Esophagus squamous epithelium (tissue), 5 donors: ENCODE results near the gene ATP2B3. TPM values are rescaled to one million over a fixed set of nuclear protein-coding genes. Genes with fewer than 3 reads are reported as not detected.
A peak's percentile ranks its signal among the peaks of the same experiment; 100 is the strongest.

Experiments
- DNase-seq: peaks from one replicate; lab custom pipeline; 2025; lab: John Stamatoyannopoulos, UW
- H3K27ac ChIP-seq, 4 donors: fragments of 200-600 bp; sonication (generic); one replicate each; pipeline ENCODE4 v1.5.1; 2016 to 2019; ENCODE audit warnings: mild to moderate bottlenecking in 1 of 4
- H3K27me3 ChIP-seq, 4 donors: fragments of 200-600 bp; sonication (generic); 1 replicate in 3 of 4; 2 replicates in 1 of 4; pipeline versions ENCODE4 v1.5.1 to v1.6.0; 2017 to 2021; ENCODE audit warnings: antibody characterized with exemption in 1 of 4
- H3K36me3 ChIP-seq, 3 donors: fragments of 200-600 bp; sonication (generic); one replicate each; pipeline ENCODE4 v1.5.1; 2016 to 2019
- H3K4me1 ChIP-seq, 3 donors: fragments of 200-600 bp; sonication (generic); one replicate each; pipeline ENCODE4 v1.5.1; 2017 to 2019
- H3K4me3 ChIP-seq, 4 donors: fragments of 200-600 bp; sonication (generic); 1 replicate in 3 of 4; 2 replicates in 1 of 4; pipeline ENCODE4 v1.5.1; 2016 to 2019; ENCODE audit warnings: mild to moderate bottlenecking in 2 of 4, moderate library complexity in 1 of 4
- H3K9me3 ChIP-seq, 3 donors: fragments of 200-600 bp; sonication (generic); one replicate each; pipeline ENCODE4 v1.5.1; 2016 to 2019
- CTCF ChIP-seq, 6 experiments: fragments of 450-650 bp in 4 of 6; fragments of 200-600 bp in 2 of 6; sonication (generic) in 2 of 6; IDR thresholded peaks; one replicate each; pipeline ENCODE4 v1.5.1; 2016 to 2019; ENCODE audit warnings: antibody characterized with exemption in 6 of 6, mild to moderate bottlenecking in 4 of 6, moderate library complexity in 4 of 6
- POLR2A ChIP-seq, 4 donors: fragments of 450-650 bp; IDR thresholded peaks; one replicate each; pipeline ENCODE4 v1.6.1; 2017; ENCODE audit warnings: antibody characterized with exemption in 4 of 4, mild to moderate bottlenecking in 4 of 4, moderate library complexity in 3 of 4
- WGBS, 2 donors: methylation state at CpG; one replicate each; pipeline ENCODE4 v1.1.5; 2018; 5-methylcytosine and 5-hydroxymethylcytosine counted together
- intact Hi-C: fragments of 100-400 bp; cut with DNase I; formaldehyde crosslinking; loops from one replicate; pipeline ENCODE4 v1.15.0; 2022
- total RNA-seq, 4 donors: library from RNA; depleted of rRNA; stranded (reverse); fragments of >200 nt; gene quantifications; one replicate each; pipeline ENCODE4 v1.1.0, GENCODE V29; 2016
- donor health status: DM: yes; HTN: yes; CAD: no.

Gene ATP2B3
- total RNA-seq, 4 donors from 2014 or later: not detected

GRCh38 chrX:153481043-153481442, 36.4 kb upstream of the ATP2B3 start:
- H3K27me3 ChIP-seq: no peaks in the 10 kb centered on the region
- intact Hi-C loops: no loop called here
- no peaks in the 10 kb centered on the region for H3K9me3 ChIP-seq
- no peak for DNase-seq
- H3K4me3 ChIP-seq: no peak overlapping the region
- TF ChIP-seq POLR2A (IDR thresholded peaks at IDR 0.05) (no peak), CTCF (IDR thresholded peaks at IDR 0.05) (no peak)
- H3K36me3 ChIP-seq: no peaks in the 10 kb centered on the region
- H3K4me1 ChIP-seq: peaks cover 0 to 36% (median 13%) of the 10 kb centered on the region in 3 donors
- no CpG with 5 or more reads among the region's 13 CpGs for WGBS, 2 donors
- H3K27ac ChIP-seq: no peak overlapping the region

GRCh38 chrX:153482376-153483015, 34.9 kb upstream of the ATP2B3 start:
- Histone ChIP-seq H3K36me3 (no peaks in the 10 kb centered on the region), H3K27ac (no peak overlapping the region), H3K9me3 (no peaks in the 10 kb centered on the region), H3K27me3 (no peaks in the 10 kb centered on the region), H3K4me3 (no peak overlapping the region), H3K4me1 (peaks cover 0 to 35% (median 11%) of the 10 kb centered on the region in 3 donors)
- TF ChIP-seq POLR2A (IDR thresholded peaks at IDR 0.05) (no peak), CTCF (IDR thresholded peaks at IDR 0.05) (no peak)
- DNase-seq: no peak
- WGBS, 2 donors: no CpG with 5 or more reads among the region's 23 CpGs
- intact Hi-C loops: no loop called here

- no peaks in the 10 kb centered on the region for H3K36me3 ChIP-seq
- TF ChIP-seq CTCF (IDR thresholded peaks at IDR 0.05) (no peak), POLR2A (IDR thresholded peaks at IDR 0.05) (no peak)
- H3K4me1 ChIP-seq: peaks cover 10 to 49% (median 21%) of the 10 kb centered on the region in 3 donors
- intact Hi-C loops: no loop called here
- H3K27ac ChIP-seq: no peak overlapping the region
- no peaks in the 10 kb centered on the region for H3K27me3 ChIP-seq
- H3K9me3 ChIP-seq: no peaks in the 10 kb centered on the region
- WGBS, 2 donors: 40 to 84% methylated on average over 1 to 3 of the region's 30 CpGs
- H3K4me3 ChIP-seq: no peak overlapping the region
- no peak for DNase-seq
Measured at GRCh38 chrX:153485396-153486080, 31.9 kb upstream of the ATP2B3 start.

- DNase-seq: no peak
- 60 to 81% methylated on average over 3 to 4 of the region's 10 CpGs for WGBS, 2 donors
- Histone ChIP-seq H3K4me1 (peaks cover 10 to 43% (median 16%) of the 10 kb centered on the region in 3 donors), H3K36me3 (no peaks in the 10 kb centered on the region), H3K9me3 (no peaks in the 10 kb centered on the region), H3K27ac (no peak overlapping the region), H3K4me3 (no peak overlapping the region), H3K27me3 (no peaks in the 10 kb centered on the region)
- intact Hi-C loops: no loop called here
- no peak for TF ChIP-seq CTCF (IDR thresholded peaks at IDR 0.05)
- TF ChIP-seq POLR2A (IDR thresholded peaks at IDR 0.05): no peak
Measured at GRCh38 chrX:153486171-153486570, 31.3 kb upstream of the ATP2B3 start.

GRCh38 chrX:153487590-153488071, 29.8 kb upstream of the ATP2B3 start:
- Histone ChIP-seq H3K9me3 (no peaks in the 10 kb centered on the region), H3K27me3 (no peaks in the 10 kb centered on the region), H3K36me3 (no peaks in the 10 kb centered on the region), H3K4me1 (peaks cover 10 to 40% (median 19%) of the 10 kb centered on the region in 3 donors), H3K4me3 (no peak overlapping the region), H3K27ac (peak overlapping the region in 2 of 4 donors; percentile 59 to 65)
- DNase-seq: no peak
- intact Hi-C loops: no loop called here
- WGBS, 2 donors: 55 to 100% methylated on average over 1 to 2 of the region's 11 CpGs
- TF ChIP-seq CTCF (IDR thresholded peaks at IDR 0.05): no peak
- no peak for TF ChIP-seq POLR2A (IDR thresholded peaks at IDR 0.05)
